Common myeloid progenitor, CD34-positive (primary cell): ENCODE data around the gene ADI1.

Source experiments
- CTCF ChIA-PET: fragments of 350-600 bp; sonication (Branson Sonifier 250); formaldehyde crosslinking; loops from one replicate; lab custom pipeline; 2021; ENCODE audit warnings: antibody characterized with exemption; lab: Charles Lee
- POLR2A ChIA-PET: fragments of 350-600 bp; sonication (Branson Sonifier 250); formaldehyde crosslinking; loops from one replicate; lab custom pipeline; 2021; ENCODE audit warnings: antibody characterized with exemption; lab: Charles Lee
- DNase-seq, 3 donors: peaks; one replicate each; pipeline versions ENCODE4 v3.0.0 to v3.0.0-alpha.2; 2013
- H3K27ac ChIP-seq, 2 experiments: 1 replicate in 1 of 2; 2 replicates in 1 of 2; pipeline ENCODE4 v1.7.0; 2013; ENCODE audit warnings: inconsistent platforms in 2 of 2, low read length in 2 of 2, mild to moderate bottlenecking in 2 of 2, low read depth in 1 of 2, moderate library complexity in 1 of 2; ENCODE audit not compliant: severe bottlenecking in 2 of 2, insufficient read depth in 1 of 2, poor library complexity in 1 of 2
- H3K27me3 ChIP-seq, 5 experiments: replicated peaks in 2 of 5; 1 replicate in 3 of 5; 2 replicates in 2 of 5; pipeline versions ENCODE4 v1.6.1 to v1.7.0; 2013; ENCODE audit warnings: low read length in 4 of 5, mild to moderate bottlenecking in 2 of 5, moderate library complexity in 2 of 5, inconsistent platforms in 1 of 5; ENCODE audit not compliant: insufficient read depth in 5 of 5, control insufficient read depth in 4 of 5
- H3K36me3 ChIP-seq, 4 experiments: 1 replicate in 2 of 4; 2 replicates in 2 of 4; pipeline versions ENCODE4 v1.6.1 to v1.7.0; 2013; ENCODE audit warnings: low read length in 3 of 4, control low read depth in 1 of 4, mild to moderate bottlenecking in 1 of 4; ENCODE audit not compliant: control insufficient read depth in 4 of 4, insufficient read depth in 4 of 4
- H3K4me1 ChIP-seq, 4 experiments: 1 replicate in 3 of 4; 2 replicates in 1 of 4; pipeline versions ENCODE4 v1.6.1 to v1.7.1; 2013; ENCODE audit warnings: low read length in 3 of 4, mild to moderate bottlenecking in 3 of 4, control low read depth in 1 of 4, inconsistent platforms in 1 of 4, moderate library complexity in 1 of 4; ENCODE audit not compliant: control insufficient read depth in 4 of 4, insufficient read depth in 4 of 4; ENCODE audit errors: control extremely low read depth in 1 of 4
- H3K4me3 ChIP-seq, 7 experiments: 1 replicate in 4 of 7; 2 replicates in 3 of 7; pipeline versions ENCODE4 v1.5.1 to v1.7.0; 2013; ENCODE audit warnings: mild to moderate bottlenecking in 7 of 7, low read length in 6 of 7, moderate library complexity in 6 of 7, inconsistent platforms in 2 of 7, low read depth in 2 of 7, control low read depth in 1 of 7; ENCODE audit not compliant: insufficient read depth in 4 of 7, control insufficient read depth in 1 of 7; ENCODE audit errors: extremely low read depth in 1 of 7
- H3K9me3 ChIP-seq, 5 experiments: 1 replicate in 4 of 5; 2 replicates in 1 of 5; pipeline versions ENCODE4 v1.6.1 to v1.7.1; 2013; ENCODE audit warnings: low read length in 4 of 5, mild to moderate bottlenecking in 2 of 5, inconsistent platforms in 1 of 5, low read depth in 1 of 5, moderate library complexity in 1 of 5; ENCODE audit not compliant: control insufficient read depth in 4 of 5, insufficient read depth in 2 of 5; ENCODE audit errors: control extremely low read depth in 1 of 5
- WGBS: methylation state at CpG from one replicate; pipeline ENCODE4 v1.1.5; 2013; ENCODE audit not compliant: insufficient coverage; 5-methylcytosine and 5-hydroxymethylcytosine counted together

Gene ADI1

DNA sequence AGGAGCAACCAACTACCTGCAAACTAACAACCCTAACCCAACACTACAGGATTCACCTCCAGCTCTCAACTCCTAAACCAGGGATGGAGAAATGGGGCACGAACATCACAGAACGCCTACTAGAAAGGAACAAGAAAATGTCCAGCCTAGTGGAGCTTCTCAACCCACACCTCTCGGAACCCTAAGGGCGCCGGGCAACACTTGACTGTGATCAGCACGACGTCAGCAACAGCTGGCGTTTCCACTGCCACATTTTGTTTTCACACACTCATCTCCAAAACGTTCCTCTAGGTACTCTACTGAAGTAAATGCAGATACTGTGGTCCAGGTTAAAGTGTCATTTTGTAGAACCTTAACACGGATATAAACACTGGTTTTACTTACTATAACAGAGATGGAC, 34.6 kb upstream of the ADI1 start:
- ChIA-PET CTCF (interaction anchor here (1.1 kb wide), 2 partner anchors 34 to 37 kb away, joined by 3 read pairs; no protein-coding TSS in a partner anchor), POLR2A (no interaction called here)
- Histone ChIP-seq H3K4me3 (no peak overlapping the region), H3K9me3 (no peaks in the 10 kb centered on the region), H3K27ac (no peak overlapping the region), H3K27me3 (no peaks in the 10 kb centered on the region), H3K4me1 (peaks cover 6 to 15% (median 11%) of the 10 kb centered on the region in 4 experiments), H3K36me3 (peaks cover 21 to 63% (median 47%) of the 10 kb centered on the region in 4 experiments)
- WGBS: 100% methylated on average over 10 of the region's 10 CpGs
- DNase-seq: no peak

DNA sequence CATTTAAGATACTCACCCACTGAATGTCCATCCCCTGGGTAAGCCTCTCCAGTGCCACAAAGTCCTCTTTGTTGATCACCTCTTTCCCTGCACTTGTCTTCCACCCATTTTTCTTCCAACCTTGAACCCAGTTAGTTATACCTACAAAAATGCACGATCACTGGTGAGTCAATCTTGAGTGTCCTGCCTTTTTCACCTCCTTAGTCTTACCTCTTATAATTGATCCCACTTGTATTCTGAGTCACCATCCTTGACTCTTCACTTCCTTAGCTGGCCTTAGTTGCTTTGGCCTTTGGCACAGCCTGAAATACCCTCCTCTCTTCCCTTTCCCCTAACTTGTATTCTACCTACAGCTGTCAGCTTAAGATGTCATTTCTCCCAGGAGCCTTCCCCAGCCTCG, 28.6 kb upstream of the ADI1 start:
- Histone ChIP-seq H3K27ac (no peak overlapping the region), H3K36me3 (peaks cover 45 to 86% (median 67%) of the 10 kb centered on the region in 4 experiments), H3K9me3 (no peaks in the 10 kb centered on the region), H3K4me3 (no peak overlapping the region), H3K27me3 (no peaks in the 10 kb centered on the region), H3K4me1 (no peaks in the 10 kb centered on the region)
- ChIA-PET POLR2A (no interaction called here), CTCF (no interaction called here)
- DNase-seq: no peak
- WGBS: 93% methylated on average over 2 of the region's 2 CpGs

DNA sequence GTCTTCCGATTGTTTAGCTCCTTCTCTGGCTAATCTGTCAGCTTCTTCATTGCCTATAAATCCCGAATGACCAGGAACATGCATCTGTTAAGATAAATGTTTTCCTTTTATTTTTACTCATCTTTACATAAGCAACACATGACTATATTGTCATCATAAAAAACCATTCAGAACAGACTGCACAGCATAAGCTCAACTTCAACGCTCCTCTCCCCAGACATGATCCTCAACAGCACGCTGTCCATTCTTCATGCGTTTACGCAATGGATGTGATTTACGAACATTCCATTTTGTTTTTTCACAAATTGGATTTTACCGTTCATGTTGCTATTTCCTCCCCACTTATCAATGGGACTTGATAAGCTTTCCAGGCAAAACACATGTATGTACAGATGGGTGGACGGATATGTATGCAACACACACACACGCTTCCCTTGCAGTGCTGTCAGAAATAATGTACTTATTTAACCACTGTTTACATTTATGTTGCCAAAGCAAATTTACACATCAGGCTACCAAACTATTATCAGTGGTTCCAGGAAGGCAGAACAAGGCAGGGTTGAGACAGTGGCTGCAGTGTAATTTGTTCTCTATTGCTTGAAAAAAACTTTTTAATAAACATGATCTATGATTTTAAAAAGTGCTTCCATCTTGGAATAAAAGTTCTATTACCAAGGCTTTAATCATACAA, 26.6 kb upstream of the ADI1 start:
- 98% methylated on average over 7 of the region's 10 CpGs for WGBS
- Histone ChIP-seq H3K4me3 (no peak overlapping the region), H3K27me3 (no peaks in the 10 kb centered on the region), H3K27ac (no peak overlapping the region), H3K36me3 (peaks cover 39 to 85% (median 70%) of the 10 kb centered on the region in 4 experiments), H3K9me3 (no peaks in the 10 kb centered on the region), H3K4me1 (no peaks in the 10 kb centered on the region)
- ChIA-PET POLR2A (no interaction called here), CTCF (interaction anchor here (1.6 kb wide), 1 partner anchor 106 kb away, joined by 4 read pairs; no protein-coding TSS in a partner anchor)
- no peak for DNase-seq

DNA sequence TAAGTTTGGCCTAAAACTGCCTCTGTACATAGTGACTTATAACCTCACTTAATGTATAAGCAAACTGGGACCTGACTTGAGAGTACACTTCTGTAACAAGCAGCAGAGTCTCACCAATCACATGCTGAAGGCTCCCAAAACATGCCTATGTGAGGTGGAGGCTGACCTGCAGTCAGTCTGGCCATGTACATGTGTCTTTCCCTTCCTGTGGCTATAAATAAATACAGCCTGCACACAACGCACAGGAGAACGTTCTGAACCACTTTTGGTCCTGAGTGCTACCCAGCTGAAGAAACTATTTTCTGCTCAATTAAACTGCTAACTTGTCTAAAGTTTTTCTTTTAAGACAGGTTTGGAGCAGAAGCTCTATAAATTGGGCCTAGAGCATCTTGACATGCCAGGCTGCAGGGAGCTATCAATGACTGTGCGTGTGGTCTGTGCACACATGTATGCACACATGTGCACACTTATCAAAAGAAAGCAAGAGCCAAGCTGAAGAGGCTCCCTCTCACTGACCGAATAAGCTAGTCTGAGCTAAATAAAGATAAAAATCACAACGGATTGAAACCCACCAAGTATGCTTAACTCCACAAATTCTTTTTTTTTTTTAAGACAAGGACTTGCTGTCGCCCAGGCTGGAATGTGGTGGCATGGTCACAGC, 23.8 kb upstream of the ADI1 start:
- Histone ChIP-seq H3K4me1 (no peaks in the 10 kb centered on the region), H3K27me3 (no peaks in the 10 kb centered on the region), H3K27ac (no peak overlapping the region), H3K9me3 (no peaks in the 10 kb centered on the region), H3K36me3 (peaks cover 25 to 65% (median 55%) of the 10 kb centered on the region in 4 experiments), H3K4me3 (no peak overlapping the region)
- no peak for DNase-seq
- CTCF ChIA-PET: interaction anchor here (0.6 kb wide), 1 partner anchor 11 kb away, joined by 3 read pairs; no protein-coding TSS in a partner anchor
- POLR2A ChIA-PET: no interaction called here
- WGBS: 95% methylated on average over 6 of the region's 6 CpGs

DNA sequence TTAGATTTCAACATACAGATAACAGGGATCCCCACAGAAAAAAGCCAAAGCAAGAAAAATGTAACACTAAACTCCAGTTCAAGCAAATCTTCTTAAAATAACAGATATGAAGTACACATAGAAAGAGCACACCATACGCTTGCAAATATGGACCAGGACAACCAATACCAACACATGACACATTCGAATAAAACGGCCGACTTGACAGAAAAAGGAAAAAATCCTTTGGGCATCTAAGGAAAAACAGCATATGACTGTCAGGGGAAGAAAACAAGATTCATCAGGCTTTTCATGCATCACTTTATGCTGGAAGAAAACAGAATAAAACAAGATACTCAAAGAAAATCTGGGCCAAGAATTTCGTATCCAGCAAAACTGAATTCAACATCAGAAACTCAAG, 22.8 kb upstream of the ADI1 start:
- Histone ChIP-seq H3K4me1 (no peaks in the 10 kb centered on the region), H3K9me3 (no peaks in the 10 kb centered on the region), H3K27me3 (no peaks in the 10 kb centered on the region), H3K27ac (no peak overlapping the region), H3K4me3 (no peak overlapping the region), H3K36me3 (peaks cover 20 to 57% (median 48%) of the 10 kb centered on the region in 4 experiments)
- no peak for DNase-seq
- POLR2A ChIA-PET: no interaction called here
- CTCF ChIA-PET: no interaction called here
- 100% methylated on average over 1 of the region's 5 CpGs for WGBS

DNA sequence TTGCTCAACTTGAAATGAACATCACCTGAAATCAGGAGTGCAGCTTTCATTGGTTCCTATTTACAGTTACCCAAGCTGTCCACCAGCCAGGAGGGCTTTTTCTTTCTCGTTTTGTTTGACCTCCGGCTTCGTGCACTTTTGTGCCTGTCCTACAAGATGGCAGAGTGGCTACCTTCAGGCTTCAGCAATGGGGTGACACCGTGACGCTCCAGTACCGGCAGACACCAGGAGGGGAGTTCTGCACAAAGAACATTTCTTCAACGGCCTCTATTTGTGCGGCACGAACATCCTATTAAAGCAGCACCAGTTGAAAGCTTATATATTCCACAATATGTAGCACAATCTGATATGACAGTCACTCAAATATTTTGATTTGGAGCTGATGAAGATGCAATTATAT, 20.5 kb upstream of the ADI1 start:
- 99% methylated on average over 6 of the region's 9 CpGs for WGBS
- H3K4me3 ChIP-seq: no peak overlapping the region
- peaks cover 9 to 37% (median 31%) of the 10 kb centered on the region in 4 experiments for H3K36me3 ChIP-seq
- no peaks in the 10 kb centered on the region for H3K27me3 ChIP-seq
- POLR2A ChIA-PET: no interaction called here
- CTCF ChIA-PET: interaction anchor here (0.6 to 1.5 kb wide), 4 partner anchors 8 to 18 kb away, joined by 3 to 6 read pairs (median 4); partner anchors contain the start of gene RNASEH1
- no peak overlapping the region for H3K27ac ChIP-seq
- H3K4me1 ChIP-seq: peaks cover 0 to 5% (median 0%) of the 10 kb centered on the region in 4 experiments
- H3K9me3 ChIP-seq: no peaks in the 10 kb centered on the region
- no peak for DNase-seq
